Activated CD4-positive, CD25-positive, alpha-beta regulatory T cell treated with anti-CD3 and anti-CD28 coated beads, Interleukin-2, amount 50 U/mL, for 72 hours (primary cell): ENCODE measurements around the gene FARP1.

Experiments used
- DNase-seq: peaks from one replicate; pipeline ENCODE4 v3.0.0; 2021

The FARP1 gene

GRCh38 chr13:98203646-98204326 is 60.9 kb downstream of the FARP1 start:
- no peak for DNase-seq

GRCh38 chr13:98204546-98204945 is 61.7 kb downstream of the FARP1 start:
- DNase-seq = no peak

- DNase-seq = no peak
Measured at GRCh38 chr13:98206946-98207345, 64.1 kb downstream of the FARP1 start.

GRCh38 chr13:98207416-98207815 is 64.5 kb downstream of the FARP1 start:
- DNase-seq = no peak

- no peak for DNase-seq
Measured at GRCh38 chr13:98208606-98209005, 65.7 kb downstream of the FARP1 start.

- DNase-seq = no peak
Measured at GRCh38 chr13:98212763-98213162, 69.9 kb downstream of the FARP1 start.

GRCh38 chr13:98213354-98213753 is 70.5 kb downstream of the FARP1 start:
- DNase-seq = no peak

- DNase-seq = no peak
Measured at GRCh38 chr13:98214008-98214643, 71.2 kb downstream of the FARP1 start.

- no peak for DNase-seq
Measured at GRCh38 chr13:98214707-98215106, 71.8 kb downstream of the FARP1 start.

GRCh38 chr13:98215508-98215907 is 72.6 kb downstream of the FARP1 start:
- DNase-seq = no peak

- DNase-seq = no peak
Measured at GRCh38 chr13:98216135-98216565, 73.3 kb downstream of the FARP1 start.

- no peak for DNase-seq
Measured at GRCh38 chr13:98216711-98217285, 73.9 kb downstream of the FARP1 start.

GRCh38 chr13:98217597-98217996 is 74.7 kb downstream of the FARP1 start:
- no peak for DNase-seq

GRCh38 chr13:98219685-98220084 is 76.8 kb downstream of the FARP1 start:
- DNase-seq = no peak

GRCh38 chr13:98220271-98220791 is 77.4 kb downstream of the FARP1 start:
- DNase-seq = no peak

- DNase-seq = no peak
Measured at GRCh38 chr13:98221234-98221633, 78.3 kb downstream of the FARP1 start.

- DNase-seq = no peak
Measured at GRCh38 chr13:98222081-98222554, 79.2 kb downstream of the FARP1 start.

- no peak for DNase-seq
Measured at GRCh38 chr13:98222816-98223215, 79.9 kb downstream of the FARP1 start.

GRCh38 chr13:98223741-98224140 is 80.8 kb downstream of the FARP1 start:
- no peak for DNase-seq

- DNase-seq = no peak
Measured at GRCh38 chr13:98224557-98224956, 81.7 kb downstream of the FARP1 start.

GRCh38 chr13:98225036-98225940 is 82.4 kb downstream of the FARP1 start:
- no peak for DNase-seq

GRCh38 chr13:98226496-98226895 is 83.6 kb downstream of the FARP1 start:
- DNase-seq = no peak
